ENCODE data around the gene EIF4E3.

EIF4E3 gene

GRCh38 chr3:71684757-71685386, 40.3 kb downstream of the EIF4E3 start:
- Histone ChIP-seq H3K27ac (ENCODE audit: low read length) (no peak overlapping the region), H3K9ac (ENCODE audit: low read length) (no peak overlapping the region), H3K4me1 (ENCODE audit: control insufficient read depth, low read depth, low read length) (peaks cover 27% of the 10 kb centered on the region), H3K27me3 (ENCODE audit: control insufficient read depth, insufficient read depth, low read length) (no peaks in the 10 kb centered on the region), H3K36me3 (ENCODE audit: control insufficient read depth, low read depth, low read length) (no peaks in the 10 kb centered on the region), H3K9me3 (ENCODE audit: control insufficient read depth, low read depth, low read length) (no peaks in the 10 kb centered on the region), H3K4me3 (ENCODE audit: low read length) (no peak overlapping the region)

DNA sequence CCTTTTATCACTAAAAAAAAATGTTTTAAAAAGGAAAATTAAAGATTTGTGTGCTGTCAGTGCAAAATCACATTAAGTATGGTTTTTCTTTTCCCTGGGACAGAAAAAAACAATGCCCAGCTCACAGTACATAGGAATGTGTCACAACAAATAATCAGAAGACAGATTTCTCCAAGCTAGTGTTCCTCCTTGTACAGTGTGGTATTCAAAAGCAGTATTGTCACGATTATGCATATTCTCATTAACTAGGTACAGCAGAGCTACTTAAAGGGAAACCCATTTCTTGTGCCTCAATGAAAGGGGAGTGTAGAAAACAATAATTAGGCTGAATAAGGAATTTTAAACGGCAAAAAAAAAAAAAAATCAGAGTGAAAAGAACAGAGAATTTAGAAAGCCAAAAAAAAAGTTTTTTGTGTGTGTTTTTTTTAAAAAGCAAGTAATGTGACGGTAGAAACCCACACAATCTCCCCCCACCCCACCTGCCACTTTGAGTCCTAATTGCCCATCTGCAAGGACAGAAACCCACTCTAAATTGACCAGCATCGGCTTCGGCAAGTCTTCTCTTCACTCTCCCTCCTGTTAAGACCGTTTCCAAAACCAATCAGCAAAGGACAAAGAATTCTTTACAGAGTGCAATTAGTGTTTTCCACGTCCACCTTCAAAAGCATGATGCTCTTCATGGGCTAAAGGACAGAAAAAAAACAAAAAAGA, 41.0 kb downstream of the EIF4E3 start:
- H3K27ac ChIP-seq (ENCODE audit: low read length): no peak overlapping the region
- H3K36me3 ChIP-seq (ENCODE audit: control insufficient read depth, low read depth, low read length): no peaks in the 10 kb centered on the region
- H3K4me1 ChIP-seq (ENCODE audit: control insufficient read depth, low read depth, low read length): peaks cover 23% of the 10 kb centered on the region
- no peak overlapping the region for H3K4me3 ChIP-seq (ENCODE audit: low read length)
- no peaks in the 10 kb centered on the region for H3K27me3 ChIP-seq (ENCODE audit: control insufficient read depth, insufficient read depth, low read length)
- no peaks in the 10 kb centered on the region for H3K9me3 ChIP-seq (ENCODE audit: control insufficient read depth, low read depth, low read length)
- no peak overlapping the region for H3K9ac ChIP-seq (ENCODE audit: low read length)

DNA sequence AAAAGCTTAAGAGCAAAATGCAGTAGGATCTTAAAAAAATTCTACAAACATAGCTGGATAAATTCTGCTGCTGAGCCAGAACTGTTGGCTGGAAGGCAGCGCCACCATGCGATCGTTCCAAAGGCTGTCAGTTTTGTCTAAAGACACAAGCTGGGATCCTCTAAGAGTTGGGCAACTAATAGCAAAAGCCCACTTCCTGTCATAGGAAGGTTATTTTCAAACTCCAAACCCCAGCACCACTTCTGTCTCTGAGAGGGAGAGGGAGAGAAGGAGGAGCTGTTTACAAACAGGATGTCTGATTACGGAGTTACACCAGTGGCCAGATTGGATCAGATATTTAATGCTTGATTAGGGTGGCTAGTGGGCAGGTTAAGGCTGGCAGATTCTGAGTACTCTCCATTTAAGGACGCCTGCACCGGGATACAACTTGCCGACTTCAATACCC, 44.0 kb downstream of the EIF4E3 start:
- no peaks in the 10 kb centered on the region for H3K36me3 ChIP-seq (ENCODE audit: control insufficient read depth, low read depth, low read length)
- no peak overlapping the region for H3K27ac ChIP-seq (ENCODE audit: low read length)
- no peak overlapping the region for H3K4me3 ChIP-seq (ENCODE audit: low read length)
- H3K4me1 ChIP-seq (ENCODE audit: control insufficient read depth, low read depth, low read length): peaks cover 13% of the 10 kb centered on the region
- H3K27me3 ChIP-seq (ENCODE audit: control insufficient read depth, insufficient read depth, low read length): no peaks in the 10 kb centered on the region
- no peak overlapping the region for H3K9ac ChIP-seq (ENCODE audit: low read length)
- H3K9me3 ChIP-seq (ENCODE audit: control insufficient read depth, low read depth, low read length): no peaks in the 10 kb centered on the region

GRCh38 chr3:71680603-71681002, 44.6 kb downstream of the EIF4E3 start:
- Histone ChIP-seq H3K4me3 (ENCODE audit: low read length) (no peak overlapping the region), H3K27ac (ENCODE audit: low read length) (no peak overlapping the region), H3K9ac (ENCODE audit: low read length) (no peak overlapping the region), H3K36me3 (ENCODE audit: control insufficient read depth, low read depth, low read length) (no peaks in the 10 kb centered on the region), H3K4me1 (ENCODE audit: control insufficient read depth, low read depth, low read length) (peaks cover 13% of the 10 kb centered on the region), H3K9me3 (ENCODE audit: control insufficient read depth, low read depth, low read length) (no peaks in the 10 kb centered on the region), H3K27me3 (ENCODE audit: control insufficient read depth, insufficient read depth, low read length) (no peaks in the 10 kb centered on the region)

GRCh38 chr3:71676931-71677330, 48.3 kb downstream of the EIF4E3 start:
- no peak overlapping the region for H3K9ac ChIP-seq (ENCODE audit: low read length)
- H3K27ac ChIP-seq (ENCODE audit: low read length): no peak overlapping the region
- no peaks in the 10 kb centered on the region for H3K36me3 ChIP-seq (ENCODE audit: control insufficient read depth, low read depth, low read length)
- no peak overlapping the region for H3K4me3 ChIP-seq (ENCODE audit: low read length)
- no peaks in the 10 kb centered on the region for H3K9me3 ChIP-seq (ENCODE audit: control insufficient read depth, low read depth, low read length)
- no peaks in the 10 kb centered on the region for H3K27me3 ChIP-seq (ENCODE audit: control insufficient read depth, insufficient read depth, low read length)
- H3K4me1 ChIP-seq (ENCODE audit: control insufficient read depth, low read depth, low read length): peaks cover 14% of the 10 kb centered on the region

DNA sequence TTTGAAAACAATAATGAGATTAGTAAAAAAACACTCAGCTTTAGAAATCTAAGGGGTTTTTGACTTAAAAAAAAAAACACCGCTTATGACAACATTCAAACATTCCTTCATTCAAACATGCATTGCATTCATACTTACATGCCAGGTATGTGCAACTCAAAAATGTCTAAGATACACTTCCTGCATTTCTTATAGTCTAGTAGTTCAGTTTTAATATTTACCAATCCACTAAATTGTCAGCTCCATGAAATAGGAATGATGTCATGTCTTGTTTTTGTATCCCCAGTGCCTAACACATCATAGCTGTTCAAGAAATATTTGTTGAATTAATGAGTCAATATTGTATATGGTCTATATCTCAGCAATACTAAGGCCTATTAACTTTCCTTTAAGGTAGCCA, 51.7 kb downstream of the EIF4E3 start:
- Histone ChIP-seq H3K9ac (ENCODE audit: low read length) (no peak overlapping the region), H3K4me3 (ENCODE audit: low read length) (no peak overlapping the region), H3K36me3 (ENCODE audit: control insufficient read depth, low read depth, low read length) (no peaks in the 10 kb centered on the region), H3K4me1 (ENCODE audit: control insufficient read depth, low read depth, low read length) (peaks cover 15% of the 10 kb centered on the region), H3K27me3 (ENCODE audit: control insufficient read depth, insufficient read depth, low read length) (no peaks in the 10 kb centered on the region), H3K27ac (ENCODE audit: low read length) (no peak overlapping the region), H3K9me3 (ENCODE audit: control insufficient read depth, low read depth, low read length) (no peaks in the 10 kb centered on the region)

- no peaks in the 10 kb centered on the region for H3K9me3 ChIP-seq (ENCODE audit: control insufficient read depth, low read depth, low read length)
- H3K9ac ChIP-seq (ENCODE audit: low read length): no peak overlapping the region
- H3K27me3 ChIP-seq (ENCODE audit: control insufficient read depth, insufficient read depth, low read length): no peaks in the 10 kb centered on the region
- H3K4me3 ChIP-seq (ENCODE audit: low read length): no peak overlapping the region
- peaks cover 15% of the 10 kb centered on the region for H3K4me1 ChIP-seq (ENCODE audit: control insufficient read depth, low read depth, low read length)
- no peaks in the 10 kb centered on the region for H3K36me3 ChIP-seq (ENCODE audit: control insufficient read depth, low read depth, low read length)
- no peak overlapping the region for H3K27ac ChIP-seq (ENCODE audit: low read length)
Observed at GRCh38 chr3:71672807-71673206, 52.4 kb downstream of the EIF4E3 start.

- H3K4me1 ChIP-seq (ENCODE audit: control insufficient read depth, low read depth, low read length): peaks cover 12% of the 10 kb centered on the region
- H3K27me3 ChIP-seq (ENCODE audit: control insufficient read depth, insufficient read depth, low read length): no peaks in the 10 kb centered on the region
- H3K27ac ChIP-seq (ENCODE audit: low read length): peak overlapping the region; percentile 28
- H3K9me3 ChIP-seq (ENCODE audit: control insufficient read depth, low read depth, low read length): no peaks in the 10 kb centered on the region
- H3K4me3 ChIP-seq (ENCODE audit: low read length): no peak overlapping the region
- no peaks in the 10 kb centered on the region for H3K36me3 ChIP-seq (ENCODE audit: control insufficient read depth, low read depth, low read length)
- H3K9ac ChIP-seq (ENCODE audit: low read length): no peak overlapping the region
Observed at GRCh38 chr3:71672340-71672739, 52.9 kb downstream of the EIF4E3 start.

DNA sequence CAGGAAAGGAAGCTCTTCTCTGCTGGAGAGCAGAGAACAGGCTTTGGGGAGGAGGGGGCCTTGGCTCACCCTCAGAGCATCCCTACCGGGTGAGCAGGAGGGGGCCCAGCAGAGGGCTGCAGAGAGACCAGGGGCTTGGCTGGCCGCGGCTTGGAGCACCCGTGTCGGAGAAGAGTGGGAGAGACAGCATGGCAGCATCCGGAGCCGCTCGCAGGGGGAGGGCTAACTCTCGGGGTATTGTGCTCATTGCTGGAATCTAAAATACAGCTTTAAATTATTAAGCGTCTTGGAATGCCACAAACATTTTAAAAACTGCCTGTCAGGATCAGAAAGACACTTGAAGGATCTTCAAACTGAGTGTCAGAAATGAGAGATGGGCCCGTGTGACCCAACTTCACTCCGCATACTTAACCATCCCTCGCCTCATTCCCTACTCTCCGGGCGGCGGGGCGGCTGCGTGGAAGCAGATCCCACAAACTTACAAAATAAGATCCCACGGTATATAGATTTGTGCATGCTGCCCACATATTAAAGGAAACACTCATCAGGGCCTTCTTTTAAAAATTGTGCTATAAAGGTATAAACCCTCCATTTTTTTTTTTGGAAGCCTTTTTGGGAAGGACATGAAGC, 53.9 kb downstream of the EIF4E3 start:
- Histone ChIP-seq H3K4me1 (ENCODE audit: control insufficient read depth, low read depth, low read length) (peaks cover 12% of the 10 kb centered on the region), H3K4me3 (ENCODE audit: low read length) (no peak overlapping the region), H3K9me3 (ENCODE audit: control insufficient read depth, low read depth, low read length) (no peaks in the 10 kb centered on the region), H3K27ac (ENCODE audit: low read length) (no peak overlapping the region), H3K36me3 (ENCODE audit: control insufficient read depth, low read depth, low read length) (no peaks in the 10 kb centered on the region), H3K9ac (ENCODE audit: low read length) (no peak overlapping the region), H3K27me3 (ENCODE audit: control insufficient read depth, insufficient read depth, low read length) (no peaks in the 10 kb centered on the region)

GRCh38 chr3:71662568-71662967, 62.6 kb downstream of the EIF4E3 start:
- no peaks in the 10 kb centered on the region for H3K9me3 ChIP-seq (ENCODE audit: control insufficient read depth, low read depth, low read length)
- no peak overlapping the region for H3K9ac ChIP-seq (ENCODE audit: low read length)
- H3K4me3 ChIP-seq (ENCODE audit: low read length): no peak overlapping the region
- no peaks in the 10 kb centered on the region for H3K27me3 ChIP-seq (ENCODE audit: control insufficient read depth, insufficient read depth, low read length)
- no peaks in the 10 kb centered on the region for H3K4me1 ChIP-seq (ENCODE audit: control insufficient read depth, low read depth, low read length)
- no peaks in the 10 kb centered on the region for H3K36me3 ChIP-seq (ENCODE audit: control insufficient read depth, low read depth, low read length)
- no peak overlapping the region for H3K27ac ChIP-seq (ENCODE audit: low read length)

DNA sequence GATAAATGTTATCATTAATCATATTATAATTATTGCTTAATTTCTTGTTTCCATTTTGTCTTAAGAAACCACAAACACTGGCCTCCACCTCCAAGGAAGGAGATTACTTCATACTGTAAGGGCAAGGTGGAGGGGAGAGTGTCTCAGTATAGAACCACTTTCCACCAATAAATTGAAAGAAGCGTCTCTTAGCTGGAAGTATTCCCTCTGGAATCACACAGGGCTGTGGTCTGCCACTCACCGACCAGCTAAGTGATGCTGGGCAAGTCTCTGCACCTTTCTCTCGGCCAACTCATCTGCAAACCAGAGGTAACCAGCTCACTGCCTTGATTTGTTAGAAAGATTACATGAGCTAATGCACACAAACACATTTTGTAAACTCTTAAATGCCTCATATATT, 63.1 kb downstream of the EIF4E3 start:
- Histone ChIP-seq H3K4me3 (ENCODE audit: low read length) (no peak overlapping the region), H3K4me1 (ENCODE audit: control insufficient read depth, low read depth, low read length) (no peaks in the 10 kb centered on the region), H3K9ac (ENCODE audit: low read length) (no peak overlapping the region), H3K27ac (ENCODE audit: low read length) (no peak overlapping the region), H3K9me3 (ENCODE audit: control insufficient read depth, low read depth, low read length) (no peaks in the 10 kb centered on the region), H3K27me3 (ENCODE audit: control insufficient read depth, insufficient read depth, low read length) (no peaks in the 10 kb centered on the region), H3K36me3 (ENCODE audit: control insufficient read depth, low read depth, low read length) (no peaks in the 10 kb centered on the region)

All from iPS-18a (cell line).